IMR-90 (cell line): ENCODE results near the gene SKAP1. TPM values are rescaled to one million over a fixed set of nuclear protein-coding genes. Genes with fewer than 3 reads are reported as not detected.

Source experiments
- ATAC-seq: fragments of 200-7000 bp; cut with Tn5 transposase; 2 replicates; pipeline ENCODE4 v1.9.1; 2020; ENCODE audit warnings: low read depth, mild to moderate bottlenecking, moderate library complexity
- BruUV-seq: library from RNA; stranded (reverse); fragments of 400-500 nt; replicated peaks from 2 replicates; lab custom pipeline; 2021; lab: Mats Ljungman, UMichigan
- CTCF ChIA-PET: fragments of 300-600 bp; formaldehyde crosslinking; extraction: SDS; loops from one replicate; lab custom pipeline; 2021; ENCODE audit warnings: antibody characterized with exemption; lab: Yijun Ruan, JAX
- POLR2A ChIA-PET: fragments of 300-600 bp; sonication (Branson Sonifier 250); formaldehyde crosslinking; loops from one replicate; lab custom pipeline; 2022; ENCODE audit warnings: antibody characterized with exemption; ENCODE audit not compliant: unreplicated experiment; lab: Charles Lee
- DNase-seq: peaks from one replicate; pipeline ENCODE4 v3.0.0; 2013
- H2AFZ ChIP-seq: replicated peaks from 2 replicates; pipeline ENCODE3; 2013; ENCODE audit warnings: low read length, mild to moderate bottlenecking; ENCODE audit not compliant: poor library complexity
- H2AK5ac ChIP-seq: 2 replicates; pipeline ENCODE4 v1.6.1; 2013; ENCODE audit warnings: low read depth, low read length, inconsistent platforms
- H2AK9ac ChIP-seq: replicated peaks from 2 replicates; pipeline ENCODE3; 2013; ENCODE audit warnings: mild to moderate bottlenecking, low read depth, low read length, moderate library complexity; ENCODE audit not compliant: poor library complexity
- H2BK120ac ChIP-seq: 2 replicates; pipeline ENCODE4 v1.6.1; 2013; ENCODE audit warnings: low read depth, low read length, inconsistent platforms
- H2BK15ac ChIP-seq: 3 replicates; pipeline ENCODE4 v1.6.1; 2013; ENCODE audit warnings: low read depth, low read length, inconsistent platforms
- H2BK20ac ChIP-seq: 2 replicates; pipeline ENCODE4 v1.6.1; 2013; ENCODE audit warnings: low read depth, mild to moderate bottlenecking, inconsistent platforms, low read length, moderate library complexity
- H2BK5ac ChIP-seq: 2 replicates; pipeline ENCODE4 v1.6.1; 2013; ENCODE audit warnings: mild to moderate bottlenecking, low read depth, low read length, inconsistent platforms; ENCODE audit not compliant: poor library complexity, severe bottlenecking
- H3K14ac ChIP-seq: replicated peaks from 2 replicates; pipeline ENCODE4 v1.6.1; 2013; ENCODE audit warnings: low read depth, low read length, inconsistent platforms
- H3K18ac ChIP-seq: 2 replicates; pipeline ENCODE4 v1.6.1; 2013; ENCODE audit warnings: low read depth, low read length, control low read depth
- H3K23ac ChIP-seq: 2 replicates; pipeline ENCODE4 v1.6.1; 2013; ENCODE audit warnings: low read depth, low read length, inconsistent platforms
- H3K27ac ChIP-seq: 2 replicates; pipeline ENCODE4 v1.5.1; 2013; ENCODE audit warnings: mild to moderate bottlenecking, control low read depth, low read length; ENCODE audit not compliant: insufficient read depth
- H3K27me3 ChIP-seq: 2 replicates; pipeline ENCODE4 v1.6.1; 2013; ENCODE audit warnings: low read length; ENCODE audit not compliant: control insufficient read depth, insufficient read depth
- H3K36me3 ChIP-seq: 2 replicates; pipeline ENCODE4 v1.6.1; 2013; ENCODE audit warnings: low read length, mixed read lengths; ENCODE audit not compliant: control insufficient read depth, insufficient read depth
- H3K4ac ChIP-seq: 2 replicates; pipeline ENCODE4 v1.6.1; 2013; ENCODE audit warnings: low read depth, low read length, inconsistent platforms
- H3K4me1 ChIP-seq: 2 replicates; pipeline ENCODE4 v1.6.1; 2013; ENCODE audit warnings: low read length, mixed read lengths; ENCODE audit not compliant: control insufficient read depth, insufficient read depth
- H3K4me2 ChIP-seq: 2 replicates; pipeline ENCODE4 v1.6.1; 2013; ENCODE audit warnings: low read depth, mild to moderate bottlenecking, control low read depth, low read length, moderate library complexity
- H3K4me3 ChIP-seq: 2 replicates; pipeline ENCODE4 v1.5.1; 2013; ENCODE audit warnings: low read depth, mild to moderate bottlenecking, control low read depth, low read length, moderate library complexity; ENCODE audit not compliant: insufficient read depth
- H3K56ac ChIP-seq: 2 replicates; pipeline ENCODE4 v1.6.1; 2013; ENCODE audit warnings: low read length, inconsistent platforms; ENCODE audit not compliant: insufficient read depth; ENCODE audit errors: extremely low read depth
- H3K79me1 ChIP-seq, 2 experiments: 2 replicates each; pipeline ENCODE4 v1.6.1; 2013; ENCODE audit warnings: low read length in 2 of 2, inconsistent platforms in 1 of 2, low read depth in 1 of 2
- H3K9ac ChIP-seq: 2 replicates; pipeline ENCODE4 v1.6.1; 2013; ENCODE audit warnings: low read depth, low read length, control low read depth
- H3K9me1 ChIP-seq: 2 replicates; pipeline ENCODE4 v1.6.1; 2013; ENCODE audit warnings: low read length, inconsistent platforms; ENCODE audit not compliant: insufficient read depth
- H3K9me3 ChIP-seq: 2 replicates; pipeline ENCODE4 v1.6.1; 2013; ENCODE audit warnings: low read length; ENCODE audit not compliant: control insufficient read depth, insufficient read depth
- H4K20me1 ChIP-seq: 2 replicates; pipeline ENCODE4 v1.6.1; 2013; ENCODE audit warnings: low read length, inconsistent platforms; ENCODE audit not compliant: insufficient read depth
- H4K5ac ChIP-seq: 2 replicates; pipeline ENCODE4 v1.6.1; 2013; ENCODE audit warnings: mild to moderate bottlenecking, low read depth, low read length, control low read depth
- H4K8ac ChIP-seq, 2 experiments: 2 replicates each; pipeline ENCODE4 v1.6.1; 2013; ENCODE audit warnings: low read depth in 2 of 2, low read length in 2 of 2, control low read depth in 1 of 2, inconsistent platforms in 1 of 2
- H4K91ac ChIP-seq: 2 replicates; pipeline ENCODE4 v1.6.1; 2013; ENCODE audit warnings: low read depth, low read length, inconsistent platforms; ENCODE audit not compliant: insufficient read depth
- BHLHE40 ChIP-seq: fragments of 150-350 bp; IDR thresholded peaks from 2 replicates; pipeline ENCODE4 v1.6.1; 2016; ENCODE audit warnings: mild to moderate bottlenecking, low read depth, low read length
- NFE2L2 ChIP-seq: fragments of 150-350 bp; IDR thresholded peaks from 2 replicates; pipeline ENCODE4 v1.6.1; 2016; ENCODE audit warnings: low read depth, mild to moderate bottlenecking, low read length
- dilution Hi-C: fragments of 300-500 bp; cut with HindIII; formaldehyde crosslinking; loops from one replicate; pipeline ENCODE4 v1.14.3; 2018; ENCODE audit warnings: low sequenced_read_pairs; ENCODE audit not compliant: unreplicated experiment
- in situ Hi-C: fragments of 300-500 bp; cut with MboI; formaldehyde crosslinking; loops from 3 replicates; pipeline ENCODE4 v1.14.3; 2019; ENCODE audit warnings: low sequenced_read_pairs, inconsistent platforms, mixed read lengths
- intact Hi-C: fragments of 100-400 bp; cut with micrococcal nuclease; formaldehyde crosslinking; loops from 2 replicates; pipeline ENCODE4 v1.10.0; 2022
- polyA plus RNA-seq, 3 experiments: library from polyadenylated mRNA; depleted of rRNA; stranded (reverse); fragments of >200 nt; gene quantifications; 2 replicates each; pipeline ENCODE4 v1.2.3, GENCODE V29; 2012; ENCODE audit warnings: low replicate concordance in 1 of 3
- total RNA-seq: library from RNA; depleted of rRNA; stranded (reverse); fragments of >200 nt; gene quantifications from 2 replicates; pipeline ENCODE4 v1.2.3, GENCODE V29; 2012

The SKAP1 gene
- total and polyA plus RNA-seq, 2 of the 4 experiments (the other 2 are of a cell fraction) = not detected

DNA sequence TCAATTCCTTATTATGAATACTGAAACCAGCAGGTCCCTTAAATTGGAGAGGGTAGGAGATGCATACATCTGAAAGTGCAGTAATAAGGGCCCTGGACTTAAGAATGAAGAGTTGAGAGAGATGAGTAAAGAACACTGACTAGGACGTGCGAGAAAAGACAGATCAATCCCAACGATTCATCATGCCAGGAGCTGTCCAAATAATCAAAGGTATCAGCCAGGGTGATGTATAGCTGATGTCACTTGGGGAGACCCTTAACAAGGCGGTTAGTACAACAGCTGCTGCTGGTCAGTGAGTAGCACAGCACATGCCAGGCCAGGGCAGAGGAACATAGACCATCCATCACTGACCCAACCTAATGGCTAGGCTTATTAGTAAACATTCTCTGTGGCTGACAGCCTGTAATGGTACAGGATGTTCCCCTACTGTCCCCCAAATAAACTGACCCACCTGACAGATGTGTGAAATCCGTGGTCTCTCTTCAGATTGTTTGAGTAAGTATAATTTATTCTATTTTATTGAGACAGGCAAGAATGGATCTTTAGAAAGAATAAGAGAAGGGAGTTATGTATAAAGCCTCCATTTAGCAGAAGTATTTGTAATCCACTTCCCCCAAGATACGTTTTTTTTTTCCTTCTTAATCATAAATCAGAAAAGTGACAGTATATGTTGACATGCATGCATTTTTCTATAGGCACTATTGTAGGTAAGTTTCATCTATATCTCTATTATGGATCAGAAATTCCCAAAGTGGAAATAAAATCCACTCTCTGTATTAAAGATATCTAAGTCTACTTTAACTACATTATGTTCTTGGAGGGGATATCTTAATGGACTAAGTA, 204.1 kb downstream of the SKAP1 start (continued):
- TF ChIP-seq NFE2L2 = no peak

DNA sequence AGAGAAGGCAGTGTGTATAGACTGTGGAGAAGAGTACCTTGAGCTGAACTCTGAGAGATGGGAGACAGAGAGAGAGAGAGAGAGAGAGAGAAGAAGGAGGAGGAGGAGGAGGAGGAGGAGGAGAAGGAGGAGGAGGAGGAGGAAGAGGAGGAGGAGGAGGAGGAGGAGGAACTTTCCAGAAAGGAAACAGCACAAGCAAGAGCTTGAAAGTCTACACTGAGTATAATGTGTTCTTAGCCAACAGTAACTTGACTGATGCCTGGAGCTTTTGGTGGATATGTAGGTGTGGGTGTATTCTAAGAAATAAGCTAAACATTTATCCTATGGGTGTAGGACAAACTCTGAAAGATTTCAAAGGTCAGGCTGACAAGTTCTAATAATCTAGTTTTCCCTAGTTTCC, 206.1 kb downstream of the SKAP1 start:
- in situ Hi-C loops = no loop called here
- Histone ChIP-seq H3K4me2 (no peak overlapping the region), H3K36me3 (no peaks in the 10 kb centered on the region), H2BK120ac (no peak overlapping the region), H2AK5ac (no peak overlapping the region), H3K27ac (no peak overlapping the region), H3K56ac (no peak overlapping the region), H4K91ac (no peak overlapping the region), H3K4ac (no peak overlapping the region), H2AK9ac (no peak overlapping the region), H3K9me1 (no peaks in the 10 kb centered on the region), H3K14ac (no peak overlapping the region), H3K23ac (no peak overlapping the region), H2AFZ (no peak overlapping the region), H3K9ac (no peak overlapping the region), H3K4me1 (no peaks in the 10 kb centered on the region), H2BK5ac (no peak overlapping the region), H4K20me1 (no peaks in the 10 kb centered on the region), H3K27me3 (peaks cover 43% of the 10 kb centered on the region), H2BK15ac (no peak overlapping the region), H4K5ac (no peak overlapping the region), H2BK20ac (no peak overlapping the region), H3K9me3 (no peaks in the 10 kb centered on the region), H3K18ac (no peak overlapping the region), H4K8ac (no peak overlapping the region), H3K4me3 (no peak overlapping the region), H3K79me1 (no peaks in the 10 kb centered on the region)
- ATAC-seq (no peak), DNase-seq (no peak)
- dilution Hi-C loops = no loop called here
- no TSS peak for BruUV-seq
- intact Hi-C loops = no loop called here
- CTCF ChIA-PET = no interaction called here
- TF ChIP-seq NFE2L2 (no peak), BHLHE40 (no peak)
- POLR2A ChIA-PET = no interaction called here
